Kidney epithelial cell (primary cell): ENCODE measurements around the gene MAGEB18. TPM values are rescaled to one million over a fixed set of nuclear protein-coding genes. Genes with fewer than 3 reads are reported as not detected.

Experiments used
- DNase-seq: peaks from one replicate; pipeline ENCODE4 v3.0.0-alpha.2; 2010; ENCODE audit warnings: low read depth
- H3K27me3 ChIP-seq: 2 replicates; pipeline ENCODE4 v1.6.0; 2011; ENCODE audit warnings: low read length; ENCODE audit not compliant: control insufficient read depth, insufficient read depth
- H3K36me3 ChIP-seq: 2 replicates; pipeline ENCODE4 v1.5.1; 2011; ENCODE audit warnings: low read length; ENCODE audit not compliant: control insufficient read depth, insufficient read depth
- H3K4me3 ChIP-seq: 2 replicates; pipeline ENCODE4 v1.5.1; 2011; ENCODE audit warnings: low read depth, mild to moderate bottlenecking, control low read depth, low read length
- CTCF ChIP-seq: IDR thresholded peaks from 2 replicates; pipeline ENCODE4 v1.5.1; 2011; ENCODE audit warnings: mild to moderate bottlenecking, moderate library complexity, low read length, control low read depth, inconsistent platforms; ENCODE audit not compliant: insufficient read depth, poor library complexity, severe bottlenecking
- total RNA-seq: library from RNA; depleted of rRNA; stranded (reverse); fragments of >200 nt; gene quantifications from 2 replicates; pipeline ENCODE4 v1.2.3, GENCODE V29; 2015

The MAGEB18 gene
- total RNA-seq: not detected in 2 replicates

GRCh38 chrX:26138274-26138673 lies at the start of gene MAGEB18:
Gene MAGEB18, plus strand, starts transcription at chrX:26138343. Its CDS starts 643 bp downstream, at chrX:26138986.
- TF ChIP-seq CTCF: no peak
- DNase-seq: no peak
- H3K36me3 ChIP-seq: no peaks in the 10 kb centered on the region

GRCh38 chrX:26100421-26100920 lies 37.7 kb upstream of the MAGEB18 start:
- DNase-seq: no peak
- TF ChIP-seq CTCF: no peak
- Histone ChIP-seq H3K36me3 (no peaks in the 10 kb centered on the region), H3K27me3 (no peaks in the 10 kb centered on the region), H3K4me3 (no peak overlapping the region)

More at GRCh38 chrX:26138274-26138673, at the start of gene MAGEB18:
- no peaks in the 10 kb centered on the region for H3K27me3 ChIP-seq
- no peak within 1 kb of the TSS for H3K4me3 ChIP-seq

GRCh38 chrX:26109142-26109541 lies 29.0 kb upstream of the MAGEB18 start:
- Histone ChIP-seq H3K4me3 (no peak overlapping the region), H3K27me3 (no peaks in the 10 kb centered on the region), H3K36me3 (no peaks in the 10 kb centered on the region)
- DNase-seq: no peak
- no peak for TF ChIP-seq CTCF

GRCh38 chrX:26146024-26146423 lies 7.9 kb downstream of the MAGEB18 start:
- DNase-seq: no peak
- Histone ChIP-seq H3K27me3 (no peaks in the 10 kb centered on the region), H3K4me3 (no peak overlapping the region), H3K36me3 (no peaks in the 10 kb centered on the region)
- TF ChIP-seq CTCF: no peak

- no peaks in the 10 kb centered on the region for H3K36me3 ChIP-seq
- no peaks in the 10 kb centered on the region for H3K27me3 ChIP-seq
- DNase-seq: no peak
- no peak for TF ChIP-seq CTCF
- no peak within 1 kb of the TSS for H3K4me3 ChIP-seq
Observed at GRCh38 chrX:26160301-26160700, 22.2 kb downstream of the MAGEB18 start, which contains the start of gene MAGEB6B. Gene MAGEB6B, plus strand, starts transcription at chrX:26160601. Its CDS starts 0 bp downstream, at chrX:26160601.

Other genes with a start within 250 kb of the MAGEB18 start
- not detected in 2 replicates for gene MAGEB6B, start 22.3 kb downstream of the MAGEB18 start, total RNA-seq
- gene MAGEB6, start 54.1 kb downstream of the MAGEB18 start, total RNA-seq: not detected in 2 replicates
- gene MAGEB5, start 77.8 kb downstream of the MAGEB18 start, total RNA-seq: not detected in 2 replicates